H9 (cell line): ENCODE results near the gene POLR2H. TPM values are rescaled to one million over a fixed set of nuclear protein-coding genes. Genes with fewer than 3 reads are reported as not detected.

Experiments used
- DNase-seq: peaks from one replicate; pipeline ENCODE4 v3.0.0-alpha.2; 2017
- H2AFZ ChIP-seq: one replicate; pipeline ENCODE4 v1.6.1; 2013; ENCODE audit warnings: mild to moderate bottlenecking, low read length, control low read depth, moderate library complexity
- H2AK5ac ChIP-seq: 2 replicates; pipeline ENCODE4 v1.6.1; 2013; ENCODE audit warnings: low read length, control low read depth, mixed read lengths; ENCODE audit not compliant: insufficient read length
- H2BK120ac ChIP-seq: one replicate; pipeline ENCODE4 v1.6.1; 2013; ENCODE audit warnings: low read depth, mild to moderate bottlenecking, low read length, control low read depth, inconsistent platforms; ENCODE audit not compliant: poor library complexity, severe bottlenecking
- H2BK12ac ChIP-seq: 2 replicates; pipeline ENCODE4 v1.6.1; 2013; ENCODE audit warnings: low read length, control low read depth, mixed read lengths, low read depth; ENCODE audit not compliant: insufficient read length
- H2BK15ac ChIP-seq: 2 replicates; pipeline ENCODE4 v1.6.1; 2013; ENCODE audit warnings: low read depth, low read length, control low read depth
- H2BK20ac ChIP-seq: one replicate; pipeline ENCODE4 v1.6.1; 2013; ENCODE audit warnings: low read depth, mild to moderate bottlenecking, low read length, control low read depth, inconsistent platforms; ENCODE audit not compliant: poor library complexity, severe bottlenecking
- H2BK5ac ChIP-seq: 2 replicates; pipeline ENCODE4 v1.6.1; 2013; ENCODE audit warnings: low read length, control low read depth, mixed read lengths; ENCODE audit not compliant: insufficient read length
- H3K14ac ChIP-seq: 2 replicates; pipeline ENCODE4 v1.6.1; 2013; ENCODE audit warnings: low read length, control low read depth; ENCODE audit not compliant: insufficient read depth
- H3K18ac ChIP-seq: 2 replicates; pipeline ENCODE4 v1.6.1; 2013; ENCODE audit warnings: low read depth, mild to moderate bottlenecking, mixed read lengths, low read length, control low read depth; ENCODE audit not compliant: insufficient read length
- H3K23ac ChIP-seq: 2 replicates; pipeline ENCODE4 v1.6.1; 2013; ENCODE audit warnings: low read length, control low read depth, mixed read lengths, low read depth; ENCODE audit not compliant: insufficient read length
- H3K23me2 ChIP-seq: 2 replicates; pipeline ENCODE4 v1.6.1; 2013; ENCODE audit warnings: low read depth, mild to moderate bottlenecking, mixed read lengths, low read length, control low read depth; ENCODE audit not compliant: insufficient read length, poor library complexity, severe bottlenecking
- H3K27ac ChIP-seq: 2 replicates; pipeline ENCODE4 v1.5.1; 2013; ENCODE audit warnings: low read length, control low read depth, mixed read lengths, low read depth; ENCODE audit not compliant: insufficient read length
- H3K27me3 ChIP-seq: 2 replicates; pipeline ENCODE4 v1.6.1; 2013; ENCODE audit warnings: low read length, control low read depth, inconsistent platforms; ENCODE audit not compliant: insufficient read depth
- H3K4ac ChIP-seq: 2 replicates; pipeline ENCODE4 v1.6.1; 2013; ENCODE audit warnings: low read depth, mild to moderate bottlenecking, control low read depth, inconsistent platforms, low read length, moderate library complexity
- H3K4me1 ChIP-seq: 2 replicates; pipeline ENCODE4 v1.6.1; 2013; ENCODE audit warnings: low read length, control low read depth, inconsistent platforms; ENCODE audit not compliant: insufficient read depth
- H3K4me2 ChIP-seq: 2 replicates; pipeline ENCODE4 v1.6.1; 2013; ENCODE audit warnings: low read length, control low read depth, mixed read lengths; ENCODE audit not compliant: insufficient read length, insufficient read depth
- H3K56ac ChIP-seq: 2 replicates; pipeline ENCODE4 v1.6.1; 2013; ENCODE audit warnings: low read depth, mild to moderate bottlenecking, mixed read lengths, low read length, control low read depth; ENCODE audit not compliant: insufficient read length
- H3K79me1 ChIP-seq: 2 replicates; pipeline ENCODE4 v1.6.1; 2013; ENCODE audit warnings: low read depth, mild to moderate bottlenecking, moderate library complexity, low read length, control low read depth, inconsistent platforms; ENCODE audit not compliant: insufficient read depth, poor library complexity, severe bottlenecking
- H3K79me2 ChIP-seq: 2 replicates; pipeline ENCODE4 v1.6.1; 2013; ENCODE audit warnings: low read length, control low read depth, inconsistent platforms; ENCODE audit not compliant: insufficient read depth
- H3K9ac ChIP-seq: 2 replicates; pipeline ENCODE4 v1.6.1; 2013; ENCODE audit warnings: low read length, control low read depth, mixed read lengths; ENCODE audit not compliant: insufficient read length; ENCODE audit errors: extremely low read depth
- H3K9me3 ChIP-seq: one replicate; pipeline ENCODE4 v1.6.1; 2013; ENCODE audit warnings: low read depth, low read length, inconsistent platforms; ENCODE audit not compliant: control insufficient read depth
- H3T11ph ChIP-seq: one replicate; pipeline ENCODE4 v1.6.1; 2013; ENCODE audit warnings: mild to moderate bottlenecking, low read length, control low read depth, inconsistent platforms
- H4K20me1 ChIP-seq: one replicate; pipeline ENCODE4 v1.6.1; 2013; ENCODE audit not compliant: control insufficient read depth, insufficient read length, insufficient read depth
- H4K5ac ChIP-seq: 2 replicates; pipeline ENCODE4 v1.6.1; 2013; ENCODE audit warnings: low read depth, mild to moderate bottlenecking, mixed read lengths, low read length, control low read depth; ENCODE audit not compliant: insufficient read length
- H4K8ac ChIP-seq: replicated peaks from 2 replicates; pipeline ENCODE4 v1.6.1; 2013; ENCODE audit warnings: low read length, control low read depth, mixed read lengths, low read depth; ENCODE audit not compliant: insufficient read length
- H4K91ac ChIP-seq: 2 replicates; pipeline ENCODE4 v1.6.1; 2013; ENCODE audit warnings: low read depth, mild to moderate bottlenecking, moderate library complexity, mixed read lengths, low read length, control low read depth; ENCODE audit not compliant: insufficient read length
- H3K27ac Mint-ChIP-seq, 3 experiments: 2 replicates in 2 of 3; 3 replicates in 1 of 3; pipeline ENCODE4 v1.8.0; 2020 to 2021; ENCODE audit warnings: mixed read lengths in 3 of 3, mild to moderate bottlenecking in 1 of 3, moderate library complexity in 1 of 3
- H3K27me3 Mint-ChIP-seq: 2 replicates; pipeline ENCODE4 v1.8.0; 2021; ENCODE audit warnings: low read depth, mild to moderate bottlenecking, moderate library complexity, mixed read lengths
- H3K36me3 Mint-ChIP-seq, 3 experiments: 2 replicates in 2 of 3; 3 replicates in 1 of 3; pipeline ENCODE4 v1.8.0; 2020 to 2021; ENCODE audit warnings: low read depth in 3 of 3, mixed read lengths in 3 of 3; ENCODE audit not compliant: insufficient read depth in 1 of 3
- H3K4me1 Mint-ChIP-seq, 2 experiments: 2 replicates each; pipeline ENCODE4 v1.8.0; 2020; ENCODE audit warnings: mixed read lengths in 2 of 2
- H3K4me3 Mint-ChIP-seq, 2 experiments: 2 replicates in 1 of 2; 3 replicates in 1 of 2; pipeline ENCODE4 v1.8.0; 2020 to 2021; ENCODE audit warnings: mild to moderate bottlenecking in 2 of 2, mixed read lengths in 2 of 2, moderate library complexity in 1 of 2
- H3K9me3 Mint-ChIP-seq, 2 experiments: 2 replicates in 1 of 2; 3 replicates in 1 of 2; pipeline ENCODE4 v1.8.0; 2020; ENCODE audit warnings: mild to moderate bottlenecking in 2 of 2, mixed read lengths in 2 of 2, moderate library complexity in 1 of 2
- WGBS: extraction: QIAGEN DNeasy Blood & Tissue Kit; methylation state at CpG from one replicate; pipeline ENCODE4 v1.1.7; 2013; ENCODE audit warnings: missing lambda C conversion rate, low lambda C conversion rate, mixed read lengths; ENCODE audit not compliant: insufficient read length; ENCODE audit errors: extremely low coverage; 5-methylcytosine and 5-hydroxymethylcytosine counted together
- total RNA-seq: library from RNA; stranded (reverse); gene quantifications from 2 replicates; pipeline ENCODE4 v1.2.1, GENCODE V29; 2021
- TF ChIP-seq, protein P1 (sequence below): fragments of 200-600 bp; sonication (generic); conservative IDR thresholded peaks from 3 replicates; pipeline ENCODE4 v1.8.0; 2021; ENCODE audit warnings: antibody characterized with exemption, mild to moderate bottlenecking

POLR2H gene
- total RNA-seq, 1 experiment from 2014 or later: 115 TPM

GRCh38 chr3:184371570-184372018, 10.1 kb downstream of the POLR2H start:
- Mint-ChIP-seq H3K36me3 (peaks cover 22 to 38% (median 35%) of the 10 kb centered on the region in 3 experiments), H3K27ac (no peak overlapping the region), H3K27me3 (peaks cover 31% of the 10 kb centered on the region), H3K9me3 (no peaks in the 10 kb centered on the region), H3K4me3 (peak overlapping the region in 1 of 2 experiments; percentile 27; a peak in 2 of 5 replicates), H3K4me1 (peaks cover 15 to 24% of the 10 kb centered on the region in 2 experiments)
- no peak overlapping the region for H2AFZ ChIP-seq
- H4K5ac ChIP-seq: no peak overlapping the region
- no peak overlapping the region for H2BK20ac ChIP-seq
- H3T11ph ChIP-seq: no peak overlapping the region
- no peak overlapping the region for H3K23ac ChIP-seq
- H3K79me1 ChIP-seq: no peaks in the 10 kb centered on the region
- no peak overlapping the region for H4K91ac ChIP-seq
- H2BK5ac ChIP-seq: no peak overlapping the region
- TF ChIP-seq, protein P1, sequence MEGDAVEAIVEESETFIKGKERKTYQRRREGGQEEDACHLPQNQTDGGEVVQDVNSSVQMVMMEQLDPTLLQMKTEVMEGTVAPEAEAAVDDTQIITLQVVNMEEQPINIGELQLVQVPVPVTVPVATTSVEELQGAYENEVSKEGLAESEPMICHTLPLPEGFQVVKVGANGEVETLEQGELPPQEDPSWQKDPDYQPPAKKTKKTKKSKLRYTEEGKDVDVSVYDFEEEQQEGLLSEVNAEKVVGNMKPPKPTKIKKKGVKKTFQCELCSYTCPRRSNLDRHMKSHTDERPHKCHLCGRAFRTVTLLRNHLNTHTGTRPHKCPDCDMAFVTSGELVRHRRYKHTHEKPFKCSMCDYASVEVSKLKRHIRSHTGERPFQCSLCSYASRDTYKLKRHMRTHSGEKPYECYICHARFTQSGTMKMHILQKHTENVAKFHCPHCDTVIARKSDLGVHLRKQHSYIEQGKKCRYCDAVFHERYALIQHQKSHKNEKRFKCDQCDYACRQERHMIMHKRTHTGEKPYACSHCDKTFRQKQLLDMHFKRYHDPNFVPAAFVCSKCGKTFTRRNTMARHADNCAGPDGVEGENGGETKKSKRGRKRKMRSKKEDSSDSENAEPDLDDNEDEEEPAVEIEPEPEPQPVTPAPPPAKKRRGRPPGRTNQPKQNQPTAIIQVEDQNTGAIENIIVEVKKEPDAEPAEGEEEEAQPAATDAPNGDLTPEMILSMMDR: peak; percentile 94
- H2BK120ac ChIP-seq: no peak overlapping the region
- no peak overlapping the region for H2AK5ac ChIP-seq
- no peak overlapping the region for H2BK15ac ChIP-seq
- H3K9me3 ChIP-seq: no peaks in the 10 kb centered on the region
- no peak overlapping the region for H2BK12ac ChIP-seq
- no peaks in the 10 kb centered on the region for H3K27me3 ChIP-seq
- H3K9ac ChIP-seq: no peak overlapping the region
- H3K56ac ChIP-seq: no peak overlapping the region
- peak; percentile 89 for DNase-seq
- no peak overlapping the region for H3K14ac ChIP-seq
- H3K23me2 ChIP-seq: no peaks in the 10 kb centered on the region
- H3K4me1 ChIP-seq: 0 out of 2 replicates have a peak, but pooled peaks cover 2% of the 10 kb centered on the region
- H3K79me2 ChIP-seq: no peaks in the 10 kb centered on the region
- H3K4me2 ChIP-seq: no peak overlapping the region
- H3K4ac ChIP-seq: no peak overlapping the region
- no CpG with 5 or more reads among the region's 5 CpGs for WGBS
- H3K18ac ChIP-seq: no peak overlapping the region
- no peak overlapping the region for H3K27ac ChIP-seq
- H4K20me1 ChIP-seq: no peaks in the 10 kb centered on the region
- no peak overlapping the region for H4K8ac ChIP-seq
